ENCODE results near the gene TMEM181.

DNA sequence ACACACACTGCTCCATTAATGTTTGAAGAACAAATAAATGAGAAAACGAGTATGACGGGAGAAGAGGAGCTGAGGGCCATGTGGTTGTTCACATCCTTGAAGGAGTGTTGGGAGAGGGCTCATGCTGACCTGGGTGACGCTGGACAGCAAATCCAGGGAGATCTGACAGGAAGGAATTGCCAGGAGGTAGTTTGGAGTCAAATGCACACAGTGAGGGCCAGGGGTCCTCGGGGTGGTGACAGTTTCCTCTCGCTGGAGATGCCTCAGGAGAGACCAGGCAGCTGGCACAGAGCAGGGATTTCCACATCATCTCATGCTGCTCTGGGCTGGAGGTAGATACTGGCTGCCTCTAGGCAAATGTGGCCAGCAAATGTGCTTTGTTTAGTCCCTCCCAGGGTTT is 2.0 kb upstream of the TMEM181 start:
- TF ChIP-seq, protein P1, sequence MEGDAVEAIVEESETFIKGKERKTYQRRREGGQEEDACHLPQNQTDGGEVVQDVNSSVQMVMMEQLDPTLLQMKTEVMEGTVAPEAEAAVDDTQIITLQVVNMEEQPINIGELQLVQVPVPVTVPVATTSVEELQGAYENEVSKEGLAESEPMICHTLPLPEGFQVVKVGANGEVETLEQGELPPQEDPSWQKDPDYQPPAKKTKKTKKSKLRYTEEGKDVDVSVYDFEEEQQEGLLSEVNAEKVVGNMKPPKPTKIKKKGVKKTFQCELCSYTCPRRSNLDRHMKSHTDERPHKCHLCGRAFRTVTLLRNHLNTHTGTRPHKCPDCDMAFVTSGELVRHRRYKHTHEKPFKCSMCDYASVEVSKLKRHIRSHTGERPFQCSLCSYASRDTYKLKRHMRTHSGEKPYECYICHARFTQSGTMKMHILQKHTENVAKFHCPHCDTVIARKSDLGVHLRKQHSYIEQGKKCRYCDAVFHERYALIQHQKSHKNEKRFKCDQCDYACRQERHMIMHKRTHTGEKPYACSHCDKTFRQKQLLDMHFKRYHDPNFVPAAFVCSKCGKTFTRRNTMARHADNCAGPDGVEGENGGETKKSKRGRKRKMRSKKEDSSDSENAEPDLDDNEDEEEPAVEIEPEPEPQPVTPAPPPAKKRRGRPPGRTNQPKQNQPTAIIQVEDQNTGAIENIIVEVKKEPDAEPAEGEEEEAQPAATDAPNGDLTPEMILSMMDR (conservative IDR thresholded peaks at IDR 0.05; ENCODE audit: low read depth, low read length) = no peak
- TF ChIP-seq EZH2 (IDR thresholded peaks at IDR 0.05; ENCODE audit: borderline replicate concordance, low read depth, low read length, poor library complexity, severe bottlenecking) = no peak
